NOMO-1 treated with DMSO at 0.1 percent for 48 hours (cell line): ENCODE results near the gene CYSRT1.

Experiments
- DNase-seq: peaks from one replicate; lab custom pipeline; 2025; ENCODE audit not compliant: unreplicated experiment; lab: John Stamatoyannopoulos, UW

Gene CYSRT1

DNA sequence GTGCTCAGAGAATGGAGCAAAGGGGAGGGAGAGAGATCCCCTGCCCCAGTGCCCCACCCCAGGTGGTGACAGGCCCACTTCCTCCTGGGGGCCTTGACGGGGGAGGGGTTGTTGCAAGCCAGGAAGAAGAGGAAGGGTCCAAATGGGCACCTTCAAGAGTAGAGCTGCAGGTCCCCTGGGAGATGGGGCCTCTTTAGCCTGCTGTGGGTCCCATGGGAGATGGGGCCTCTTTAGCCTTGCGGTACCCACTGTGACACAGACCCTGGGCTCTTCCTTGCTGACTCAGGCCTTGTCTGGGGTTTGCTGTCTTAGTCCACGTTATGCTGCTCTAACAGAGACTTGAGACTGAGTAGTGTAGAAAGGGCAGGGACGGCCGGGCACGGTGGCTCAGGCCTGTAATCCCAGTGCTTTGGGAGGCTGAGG is 43.0 kb downstream of the CYSRT1 start:
- DNase-seq = no peak

- no peak for DNase-seq
Measured at GRCh38 chr9:137268538-137269201, 43.7 kb downstream of the CYSRT1 start.

GRCh38 chr9:137269231-137269772 is 44.3 kb downstream of the CYSRT1 start:
- DNase-seq = peak; percentile 94

DNA sequence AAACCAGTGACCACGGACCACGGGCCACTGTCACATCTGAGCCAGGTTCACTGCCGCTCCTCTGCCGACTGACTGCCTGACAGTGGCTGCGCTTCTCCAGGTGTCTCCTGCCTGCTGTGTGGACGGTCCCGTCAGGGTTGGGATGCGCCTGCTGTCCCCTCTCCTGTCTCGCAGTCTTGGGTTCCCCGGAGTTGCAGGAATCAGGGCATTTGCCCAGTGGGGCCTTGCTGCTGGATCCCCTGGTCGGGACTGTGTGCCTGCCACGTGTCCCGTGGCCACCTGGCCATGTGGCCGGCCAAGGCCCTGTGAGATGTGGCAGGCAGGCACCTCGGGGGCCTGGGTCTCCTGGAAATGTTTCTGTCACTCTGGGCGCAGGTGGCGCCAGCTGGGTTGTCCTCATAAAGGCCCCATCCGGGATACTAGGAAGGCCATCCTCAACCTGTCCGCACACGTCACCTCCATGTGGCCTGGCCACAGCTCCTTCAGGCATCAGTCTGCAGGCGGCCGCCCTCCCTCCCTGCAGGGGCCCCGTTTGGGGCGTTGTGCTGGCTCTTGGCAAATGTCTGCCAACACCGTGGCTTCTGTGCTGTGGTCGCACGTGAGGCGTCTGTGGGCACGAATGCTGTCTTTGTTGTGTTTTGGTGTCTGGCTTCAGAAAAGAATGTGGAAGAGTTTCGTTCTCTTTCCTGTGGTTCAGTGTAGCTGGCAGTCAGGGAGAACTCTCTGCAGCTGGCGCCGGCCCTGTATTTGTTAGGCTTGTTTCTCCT is 46.1 kb downstream of the CYSRT1 start:
- DNase-seq = no peak

DNA sequence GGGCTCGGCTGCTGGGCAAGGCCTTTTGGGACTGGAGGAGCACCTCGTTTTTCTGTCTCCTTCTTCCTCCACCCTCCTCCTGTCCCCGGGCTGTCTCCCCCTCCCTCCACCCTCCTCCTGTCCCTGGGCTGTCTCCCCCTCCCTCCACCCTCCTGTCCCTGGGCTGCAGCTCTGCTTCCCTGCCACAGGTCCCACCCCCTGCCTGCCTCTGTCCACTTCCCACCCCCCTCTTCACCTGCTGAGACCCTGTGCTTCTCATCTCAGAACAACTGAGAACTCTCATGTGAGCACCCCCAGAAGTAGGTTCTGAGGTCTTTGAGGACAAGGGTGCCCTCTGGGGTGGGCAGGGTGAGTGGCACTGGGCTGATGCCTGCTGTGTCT is 46.7 kb downstream of the CYSRT1 start:
- no peak for DNase-seq

DNA sequence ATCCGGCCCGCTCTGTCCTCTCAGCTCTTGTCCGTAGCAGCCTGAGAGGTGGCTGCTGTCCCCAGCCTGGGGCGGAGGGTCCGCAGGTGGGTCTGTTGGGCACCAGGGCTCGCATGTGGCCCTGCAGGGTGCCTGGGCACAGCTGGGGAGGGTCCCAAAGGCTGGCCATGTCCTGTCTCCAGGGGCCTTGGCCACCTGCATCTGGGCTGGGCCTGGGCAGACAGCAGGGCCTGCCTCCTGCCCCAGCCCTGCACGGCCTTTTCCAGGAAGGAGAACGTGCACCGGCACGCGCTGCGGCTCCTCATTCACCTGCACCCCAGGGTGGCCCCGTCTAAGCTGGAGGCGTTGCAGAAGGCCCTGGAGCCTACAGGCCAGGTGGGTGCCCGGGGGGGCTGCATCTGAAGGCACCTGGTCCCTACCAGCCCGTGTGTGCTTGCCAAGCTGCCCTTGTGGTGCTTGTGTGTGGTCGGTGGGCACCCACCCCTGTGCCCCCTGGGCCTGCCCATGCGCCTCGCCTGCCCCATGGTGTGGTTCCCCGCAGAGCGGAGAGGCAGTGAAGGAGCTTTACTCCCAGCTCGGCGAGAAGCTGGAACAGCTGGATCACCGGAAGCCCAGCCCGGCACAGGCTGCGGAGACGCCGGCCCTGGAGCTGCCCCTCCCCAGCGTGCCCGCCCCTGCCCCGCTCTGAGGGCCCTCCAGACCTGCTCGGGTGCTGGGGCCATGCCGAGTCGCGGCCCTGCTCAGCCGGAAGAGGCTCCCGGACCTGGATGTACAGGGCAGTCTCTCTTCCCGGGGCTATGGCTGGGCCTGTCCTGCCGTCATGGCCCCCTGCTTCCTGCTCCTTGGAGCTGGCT is 47.5 kb downstream of the CYSRT1 start:
- no peak for DNase-seq

DNA sequence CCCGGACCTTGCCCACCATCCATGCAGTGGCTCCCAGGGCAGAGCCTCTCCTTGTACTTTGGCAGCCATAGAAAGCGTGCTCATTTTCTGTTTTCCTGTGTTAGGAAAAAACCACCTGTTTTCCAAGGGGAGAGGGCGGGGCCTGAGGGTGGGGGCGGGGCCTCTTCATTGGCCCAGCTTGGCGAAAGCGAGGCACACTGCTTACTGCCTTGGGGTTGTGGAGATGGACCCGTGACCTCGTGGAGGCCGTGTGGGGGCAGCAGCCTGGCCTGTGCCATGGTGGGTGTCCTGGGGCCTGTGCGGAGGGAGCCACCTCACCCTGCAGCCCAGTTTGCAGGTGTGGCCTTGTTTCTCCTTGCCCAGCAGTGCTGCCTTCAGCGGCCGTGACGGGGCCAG is 48.1 kb downstream of the CYSRT1 start:
- DNase-seq = no peak

- DNase-seq = no peak
Measured at GRCh38 chr9:137273611-137274320, 48.8 kb downstream of the CYSRT1 start.

DNA sequence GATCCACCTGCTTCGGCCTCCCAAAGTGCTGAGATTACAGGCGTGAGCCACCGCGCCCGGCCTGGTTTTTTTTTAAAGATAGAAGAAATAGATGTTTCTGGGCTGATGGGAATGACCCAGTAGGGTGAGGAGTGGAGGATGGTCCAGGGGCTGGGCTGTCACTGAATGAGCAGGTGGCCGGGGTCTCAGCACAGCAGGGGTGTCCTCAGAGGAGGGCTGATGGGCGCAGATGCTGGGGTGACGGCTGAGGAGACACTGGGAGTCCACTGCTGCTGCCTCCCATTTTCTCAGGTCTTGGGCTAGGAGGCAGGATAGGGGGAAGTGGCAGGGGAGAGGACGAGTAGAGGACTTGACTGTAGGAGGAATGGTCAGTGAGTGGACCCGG is 50.2 kb downstream of the CYSRT1 start:
- DNase-seq = no peak
